Subcutaneous adipose tissue (tissue), 4 donors: ENCODE measurements around the gene RGMB. TPM values are rescaled to one million over a fixed set of nuclear protein-coding genes. Genes with fewer than 3 reads are reported as not detected.

Experiments used
- total RNA-seq, 4 donors: library from RNA; depleted of rRNA; stranded (reverse); fragments of >200 nt; gene quantifications; one replicate each; pipeline ENCODE4 v1.1.0, GENCODE V29; 2016
- TF ChIP-seq, protein P1 (sequence below): fragments of 450-650 bp; IDR thresholded peaks from one replicate; pipeline ENCODE4 v1.5.1; 2016; ENCODE audit warnings: low read depth, mild to moderate bottlenecking, control low read depth, antibody characterized with exemption, moderate library complexity

Gene RGMB
- total RNA-seq, 4 donors from 2014 or later = 9.0 to 36.0 (median 16.8) TPM

DNA sequence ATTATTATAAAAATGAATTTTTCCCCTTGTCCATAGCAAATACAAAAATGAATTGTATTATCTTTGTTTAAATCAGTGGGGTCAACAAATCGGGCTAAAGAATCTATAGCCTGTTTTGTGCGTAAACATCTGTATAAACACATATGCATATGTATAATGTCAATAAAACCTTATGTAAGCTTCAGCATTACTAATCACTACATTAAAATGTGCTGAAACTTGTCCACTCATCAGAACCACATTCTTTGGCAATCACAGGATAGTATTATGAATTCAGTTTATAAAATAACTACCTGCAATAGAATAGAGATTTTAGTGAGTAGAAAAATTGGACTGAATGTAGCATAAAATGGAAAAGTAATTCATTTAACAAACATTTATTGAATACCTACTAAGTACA is 30.6 kb downstream of the RGMB start:
- TF ChIP-seq, protein P1, sequence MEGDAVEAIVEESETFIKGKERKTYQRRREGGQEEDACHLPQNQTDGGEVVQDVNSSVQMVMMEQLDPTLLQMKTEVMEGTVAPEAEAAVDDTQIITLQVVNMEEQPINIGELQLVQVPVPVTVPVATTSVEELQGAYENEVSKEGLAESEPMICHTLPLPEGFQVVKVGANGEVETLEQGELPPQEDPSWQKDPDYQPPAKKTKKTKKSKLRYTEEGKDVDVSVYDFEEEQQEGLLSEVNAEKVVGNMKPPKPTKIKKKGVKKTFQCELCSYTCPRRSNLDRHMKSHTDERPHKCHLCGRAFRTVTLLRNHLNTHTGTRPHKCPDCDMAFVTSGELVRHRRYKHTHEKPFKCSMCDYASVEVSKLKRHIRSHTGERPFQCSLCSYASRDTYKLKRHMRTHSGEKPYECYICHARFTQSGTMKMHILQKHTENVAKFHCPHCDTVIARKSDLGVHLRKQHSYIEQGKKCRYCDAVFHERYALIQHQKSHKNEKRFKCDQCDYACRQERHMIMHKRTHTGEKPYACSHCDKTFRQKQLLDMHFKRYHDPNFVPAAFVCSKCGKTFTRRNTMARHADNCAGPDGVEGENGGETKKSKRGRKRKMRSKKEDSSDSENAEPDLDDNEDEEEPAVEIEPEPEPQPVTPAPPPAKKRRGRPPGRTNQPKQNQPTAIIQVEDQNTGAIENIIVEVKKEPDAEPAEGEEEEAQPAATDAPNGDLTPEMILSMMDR = no peak

DNA sequence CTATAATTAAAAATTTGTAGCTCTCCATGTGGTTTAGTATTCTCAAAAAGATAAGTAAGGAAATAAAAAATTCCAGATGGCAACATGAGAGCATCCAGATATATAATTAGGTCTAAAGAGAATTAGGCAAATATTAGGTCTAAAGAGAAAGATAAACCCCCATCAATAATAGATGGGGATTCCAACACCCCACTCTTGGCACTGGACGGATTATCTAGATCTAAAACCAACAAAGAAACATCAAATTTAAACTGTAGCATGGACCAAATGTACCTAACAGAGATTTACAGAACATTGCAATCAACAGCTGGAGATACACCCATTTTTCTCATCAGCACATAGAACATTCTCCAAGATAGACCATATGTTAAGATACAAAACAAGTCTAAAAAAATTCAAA is 31.6 kb downstream of the RGMB start:
- TF ChIP-seq, protein P1 = no peak

DNA sequence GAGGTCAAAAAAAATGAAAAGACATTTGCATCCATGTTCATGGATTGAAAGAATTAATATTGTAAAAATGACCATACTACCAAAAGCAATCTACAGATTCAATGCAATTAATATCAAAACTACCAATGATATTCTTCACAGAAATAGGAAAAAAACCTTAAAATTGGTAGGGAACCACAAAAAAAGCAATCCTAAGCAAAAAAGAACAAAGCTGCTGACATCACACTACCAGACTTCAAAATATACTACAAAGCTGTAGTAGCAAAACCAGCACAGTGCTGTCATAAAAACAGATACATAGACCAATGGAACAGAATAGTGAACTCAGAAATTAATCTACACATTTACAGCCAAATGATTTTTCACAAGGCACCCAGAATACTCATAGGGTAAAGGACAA is 34.3 kb downstream of the RGMB start:
- TF ChIP-seq, protein P1 = no peak

DNA sequence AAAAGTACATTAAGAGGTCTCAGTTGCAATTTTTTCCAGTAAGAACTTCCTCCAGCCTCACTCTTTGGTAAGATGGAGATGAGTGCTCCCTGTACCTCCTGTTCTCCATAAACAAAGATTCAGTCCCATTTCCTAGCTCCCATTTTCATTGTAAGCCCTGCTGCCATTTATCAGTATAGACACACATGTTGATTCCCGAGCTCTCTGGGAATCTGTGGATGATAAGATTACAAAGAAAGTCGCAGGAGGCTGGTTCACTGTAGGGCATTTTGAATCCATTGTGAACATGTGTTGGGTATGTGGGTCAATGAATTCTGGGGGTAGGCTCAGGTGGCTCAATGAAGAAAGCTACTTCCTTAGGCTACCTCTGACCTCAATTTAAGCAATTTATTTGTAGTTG is 36.7 kb downstream of the RGMB start:
- TF ChIP-seq, protein P1 = no peak

DNA sequence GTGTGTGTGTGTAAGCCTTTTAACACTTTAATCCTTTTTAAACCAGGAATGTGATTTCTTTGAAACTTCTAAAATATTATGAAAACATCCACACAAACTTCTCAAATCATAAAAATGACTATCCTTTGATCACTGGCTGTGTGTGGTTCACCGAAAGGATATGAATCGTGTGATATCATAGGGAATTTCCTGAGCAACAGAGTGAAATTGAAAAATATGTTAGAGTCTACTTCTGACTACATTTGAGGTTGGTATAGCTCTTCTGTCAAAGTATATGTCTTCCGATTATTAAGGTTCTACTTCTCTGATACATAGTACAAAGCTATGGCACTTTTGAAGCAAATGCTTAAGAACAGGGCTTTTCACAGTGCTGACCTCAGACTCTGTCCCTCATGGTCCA is 40.3 kb downstream of the RGMB start:
- TF ChIP-seq, protein P1 = no peak

DNA sequence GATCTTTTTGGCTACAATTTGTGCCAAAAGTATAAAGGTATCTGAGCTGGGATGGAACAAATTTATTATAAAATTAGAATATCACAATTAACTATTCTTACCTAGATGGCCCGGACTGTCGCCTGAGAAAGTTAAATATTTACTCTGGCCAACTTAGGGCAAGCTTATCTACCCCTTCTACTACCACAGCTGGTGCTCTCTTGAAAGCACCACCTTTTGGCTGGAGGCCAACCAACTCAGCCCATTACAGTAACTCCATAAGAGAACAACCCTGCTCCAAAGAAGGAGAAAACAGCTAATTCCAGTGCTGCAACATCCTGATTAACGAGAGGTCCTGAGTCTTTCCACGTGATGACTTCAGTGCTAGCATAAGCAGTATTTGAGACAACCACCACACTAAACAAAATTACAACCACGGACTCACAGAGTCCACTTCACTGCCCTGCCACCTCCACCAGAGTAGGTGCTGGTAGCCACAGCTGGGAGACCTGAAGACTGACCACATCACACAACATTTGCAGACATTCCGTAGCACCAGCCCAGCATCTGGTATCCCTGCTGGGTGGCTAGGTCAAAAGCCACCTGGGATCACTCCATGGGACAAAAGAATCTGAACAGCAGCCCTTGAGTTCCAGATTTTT is 43.2 kb downstream of the RGMB start:
- TF ChIP-seq, protein P1 = no peak

DNA sequence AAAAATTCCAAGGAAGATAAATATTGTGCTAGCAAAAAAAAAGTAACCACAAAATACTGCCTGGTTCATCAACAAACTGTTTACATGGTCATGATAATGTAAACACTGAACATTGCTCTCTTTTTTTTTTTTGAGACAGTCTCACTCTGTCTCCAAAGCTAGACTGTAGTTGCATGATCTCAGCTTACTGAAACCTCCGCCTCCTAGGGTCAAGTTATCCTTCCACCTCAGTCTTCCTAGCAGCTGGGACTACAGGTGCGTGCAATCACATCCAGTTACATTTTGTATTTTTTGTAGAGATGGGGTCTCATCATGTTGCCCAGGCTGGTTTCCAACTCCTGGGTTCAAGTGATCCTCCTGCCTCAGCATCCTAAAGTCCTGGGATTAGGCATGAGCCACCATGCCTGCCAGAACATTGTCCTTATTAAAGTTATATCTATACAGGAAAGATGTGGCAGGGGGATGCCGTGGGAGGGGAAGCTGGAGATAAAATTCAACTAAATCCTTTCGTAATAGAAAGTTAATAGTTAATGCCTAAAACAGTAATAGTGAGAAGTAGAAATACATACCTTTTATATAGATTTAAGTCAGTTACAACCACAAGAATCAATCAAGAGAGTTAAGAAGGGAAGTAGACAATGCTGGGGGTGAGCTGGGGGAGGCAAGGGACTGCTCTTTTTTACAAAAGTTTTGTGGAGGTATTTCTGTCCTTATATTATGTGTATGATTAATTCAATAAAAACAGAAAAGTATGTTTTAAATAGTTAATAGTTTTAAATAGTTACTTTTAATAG is 52.3 kb downstream of the RGMB start:
- TF ChIP-seq, protein P1 = no peak
